Hypothalamus (tissue), 51 donors: ENCODE measurements around the gene STK11IP.

ENCODE experiments used
- DNase-seq, 51 donors: peaks; one replicate each; lab custom pipeline; 2025; lab: John Stamatoyannopoulos, UW

STK11IP gene

GRCh38 chr2:219613461-219614070 lies 15.9 kb downstream of the STK11IP start:
- no peak for DNase-seq

GRCh38 chr2:219614076-219614860 lies 16.6 kb downstream of the STK11IP start:
- no peak for DNase-seq

DNA sequence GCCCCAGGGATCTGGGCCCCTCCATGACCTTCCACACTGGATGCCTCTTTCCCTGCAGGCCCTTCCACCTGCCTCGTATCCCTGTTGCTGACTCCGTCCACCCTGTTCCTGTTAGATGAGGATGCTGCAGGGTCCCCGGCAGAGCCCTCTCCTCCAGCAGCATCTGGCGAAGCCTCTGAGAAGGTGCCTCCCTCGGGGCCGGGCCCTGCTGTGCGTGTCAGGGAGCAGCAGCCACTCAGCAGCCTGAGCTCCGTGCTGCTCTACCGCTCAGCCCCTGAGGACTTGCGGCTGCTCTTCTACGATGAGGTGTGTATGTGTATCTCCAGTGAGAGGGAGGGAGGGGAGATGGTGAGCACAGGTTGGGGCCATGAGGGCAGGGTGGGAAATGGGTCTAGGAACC lies 17.4 kb downstream of the STK11IP start:
- DNase-seq = no peak

- DNase-seq = no peak
Observed at GRCh38 chr2:219615894-219616293, 18.2 kb downstream of the STK11IP start.

DNA sequence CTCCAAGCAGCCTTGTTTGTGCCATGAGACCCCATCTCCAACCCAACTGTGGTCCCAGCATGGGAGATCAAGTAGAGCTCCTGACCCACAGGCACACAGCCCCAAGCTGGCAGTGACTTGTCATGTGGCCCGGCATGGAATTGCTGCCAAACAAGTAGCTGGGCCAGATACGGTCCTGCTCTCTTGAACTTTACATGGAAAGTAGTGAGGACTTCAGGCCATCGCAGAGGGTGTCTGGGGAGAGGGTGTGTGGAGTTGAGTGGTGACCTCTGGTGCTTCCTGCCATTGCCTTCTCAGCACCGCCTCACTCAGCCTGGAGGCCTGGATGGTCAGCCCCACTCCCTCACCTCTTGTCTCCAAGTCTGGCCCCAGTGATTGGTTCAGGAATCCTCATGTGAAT lies 18.9 kb downstream of the STK11IP start:
- no peak for DNase-seq

DNA sequence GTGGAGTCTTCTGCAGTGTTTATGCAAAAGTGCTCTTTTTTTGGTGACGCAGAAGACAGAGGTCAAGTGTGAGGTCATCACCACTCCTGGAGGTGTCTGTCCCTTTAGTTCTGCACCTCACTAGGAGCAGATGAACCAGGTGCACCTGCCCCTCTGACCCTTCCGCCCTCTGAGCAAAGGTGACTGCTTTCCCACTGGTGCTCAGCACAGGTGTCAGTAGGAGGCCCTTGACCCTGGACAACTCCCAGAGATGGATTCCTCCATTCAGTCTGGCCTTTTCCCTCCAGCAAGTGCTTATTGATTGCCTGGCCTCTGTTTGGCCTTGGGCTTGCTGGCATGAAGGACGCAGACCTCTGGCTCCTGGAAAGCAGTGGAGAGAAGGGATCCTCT lies 21.1 kb downstream of the STK11IP start:
- no peak for DNase-seq

- no peak for DNase-seq
Observed at GRCh38 chr2:219619235-219619634, 21.6 kb downstream of the STK11IP start.

GRCh38 chr2:219620546-219620945 lies 22.9 kb downstream of the STK11IP start:
- DNase-seq = no peak

GRCh38 chr2:219621935-219622334 lies 24.3 kb downstream of the STK11IP start:
- no peak for DNase-seq

- DNase-seq = no peak
Observed at GRCh38 chr2:219622472-219622871, 24.8 kb downstream of the STK11IP start.

- DNase-seq = no peak
Observed at GRCh38 chr2:219624565-219624964, 26.9 kb downstream of the STK11IP start.

DNA sequence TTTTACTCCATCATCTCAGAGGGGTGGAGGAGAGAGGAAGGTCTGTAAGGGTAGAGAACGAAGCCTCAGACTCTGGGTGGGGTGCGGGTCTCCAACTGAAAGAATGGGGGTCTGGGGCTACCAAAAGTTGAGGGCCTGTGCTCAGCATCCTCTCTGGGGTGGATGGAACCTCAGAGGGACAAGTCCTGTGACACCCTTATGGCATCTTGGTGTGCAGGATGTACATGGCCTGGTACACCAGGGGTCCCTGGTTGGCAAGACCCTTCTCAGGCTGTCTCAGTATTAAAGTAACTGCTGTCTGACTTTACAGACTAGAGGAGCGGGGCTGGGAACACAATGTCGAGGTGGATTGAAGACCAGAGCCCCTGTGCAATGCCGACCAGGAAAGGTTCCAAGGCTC lies 27.5 kb downstream of the STK11IP start:
- DNase-seq = no peak

- DNase-seq = no peak
Observed at GRCh38 chr2:219626540-219626939, 28.9 kb downstream of the STK11IP start.

- peak in 2 of 51 donors; percentile 33 to 36 for DNase-seq
Observed at GRCh38 chr2:219627103-219628100, 29.7 kb downstream of the STK11IP start, which contains the start of gene SLC4A3. TSS of gene SLC4A3 (plus strand) at chr2:219627630. CDS start at chr2:219627993, 363 bp downstream.

- DNase-seq = no peak
Observed at GRCh38 chr2:219628235-219628985, 30.8 kb downstream of the STK11IP start.

- DNase-seq = no peak
Observed at GRCh38 chr2:219628986-219629901, 31.6 kb downstream of the STK11IP start.

DNA sequence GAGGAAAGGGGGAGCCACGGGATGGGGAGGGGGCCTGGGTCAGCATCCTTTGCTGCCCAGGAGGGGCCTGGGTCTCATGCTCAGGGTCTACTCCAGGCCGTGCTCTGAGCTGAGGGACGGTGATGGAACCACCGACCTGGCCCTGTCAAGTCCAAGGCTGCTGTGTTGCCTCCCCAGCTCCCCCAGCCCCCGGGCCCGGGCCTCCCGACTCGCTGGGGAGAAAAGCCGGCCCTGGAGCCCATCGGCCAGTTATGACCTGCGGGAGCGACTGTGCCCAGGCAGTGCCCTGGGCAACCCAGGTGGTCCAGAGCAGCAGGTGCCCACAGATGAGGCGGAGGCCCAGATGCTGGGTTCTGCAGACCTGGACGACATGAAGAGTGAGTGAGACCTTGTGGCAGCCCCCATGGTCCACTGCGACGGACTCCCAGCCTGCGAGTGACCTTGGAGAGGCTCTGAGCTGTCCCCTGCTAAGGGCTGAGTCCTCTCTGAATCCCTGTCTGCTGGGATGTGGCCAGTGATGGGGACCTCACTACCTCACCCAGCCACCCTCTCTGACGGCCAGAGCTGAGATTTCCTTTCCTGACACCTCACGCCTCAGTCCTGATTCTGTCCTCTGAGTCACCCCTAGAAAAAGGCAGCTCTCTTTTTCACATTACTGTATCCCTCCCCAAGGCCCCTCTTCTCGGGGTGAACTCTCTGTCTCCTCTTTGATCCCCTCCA lies 32.5 kb downstream of the STK11IP start:
- DNase-seq = no peak

DNA sequence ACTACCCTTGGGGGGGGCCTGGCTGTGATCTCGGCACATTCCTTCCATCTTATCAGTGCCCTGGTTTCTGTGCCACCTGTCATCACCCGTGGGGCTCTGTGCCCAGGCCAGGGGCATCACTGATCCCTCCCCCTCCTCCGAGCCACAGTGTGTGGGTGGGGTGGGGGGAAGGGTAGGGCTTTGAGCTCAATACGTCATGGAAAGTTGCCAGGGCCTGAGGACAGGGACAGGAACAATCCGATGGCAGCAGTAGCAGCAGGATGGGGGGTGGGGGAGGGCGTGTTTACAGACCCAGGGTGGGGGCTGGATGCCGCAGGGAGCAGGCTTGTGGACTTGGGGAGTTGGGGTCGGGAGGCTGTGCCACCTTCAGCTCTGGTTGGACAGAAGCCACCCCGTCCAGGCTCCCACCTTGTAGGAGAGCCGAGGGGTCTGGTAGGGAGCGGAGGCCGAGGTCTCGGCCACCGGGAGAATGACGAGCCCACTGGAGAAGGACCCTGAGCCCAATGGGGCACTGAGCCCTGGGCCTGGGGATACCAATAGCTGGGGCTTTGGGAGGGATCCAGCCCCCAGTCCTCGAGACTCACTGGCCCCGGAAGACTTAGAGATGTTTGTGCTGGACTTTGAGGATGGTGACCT lies 33.2 kb downstream of the STK11IP start:
- DNase-seq = no peak
